ENCODE data around the gene MED22. TPM values are rescaled to one million over a fixed set of nuclear protein-coding genes. Genes with fewer than 3 reads are reported as not detected.
"Not testable (repeated sequence)": the region's sequence is repeated elsewhere in the genome, so short reads cannot be mapped to it uniquely, and the experiment has no call there.

Gene MED22
- total and polyA plus RNA-seq, 8 donors = 21.8 to 29.2 (median 26.3) TPM

- H3K4me3 ChIP-seq = no peak overlapping the region
- no peak overlapping the region for H3K27ac ChIP-seq
- no peaks in the 10 kb centered on the region for H3K27me3 ChIP-seq
- no peaks in the 10 kb centered on the region for H3K4me1 ChIP-seq
- H3K36me3 ChIP-seq = no peaks in the 10 kb centered on the region
- intact Hi-C loops (cut with DNase I) = no loop called here
- no peaks in the 10 kb centered on the region for H3K9me3 ChIP-seq
- DNase-seq (no peak), ATAC-seq (no peak)
- no peak for TF ChIP-seq CTCF (IDR thresholded peaks at IDR 0.05)
These were observed 34.7 kb upstream of the MED22 start for GRCh38 chr9:133382507-133383141.

- DNase-seq = peak in 1 of 4 donors; percentile 28
- Histone ChIP-seq H3K27ac (no peak overlapping the region), H3K4me1 (peaks cover 0 to 9% of the 10 kb centered on the region in 2 donors), H3K36me3 (no peaks in the 10 kb centered on the region), H3K4me3 (no peak overlapping the region), H3K27me3 (no peaks in the 10 kb centered on the region), H3K9me3 (no peaks in the 10 kb centered on the region)
- intact Hi-C loops (cut with DNase I) = no loop called here
- no peak for TF ChIP-seq CTCF (IDR thresholded peaks at IDR 0.05)
- no peak for ATAC-seq
These were observed 32.8 kb upstream of the MED22 start for GRCh38 chr9:133380734-133381133.

GRCh38 chr9:133379153-133380086 lies 31.5 kb upstream of the MED22 start:
- Histone ChIP-seq H3K4me1 (peaks cover 0 to 17% of the 10 kb centered on the region in 2 donors), H3K4me3 (no peak overlapping the region), H3K27ac (no peak overlapping the region), H3K9me3 (no peaks in the 10 kb centered on the region), H3K36me3 (no peaks in the 10 kb centered on the region), H3K27me3 (no peaks in the 10 kb centered on the region)
- ATAC-seq (no peak), DNase-seq (no peak)
- intact Hi-C loops (cut with DNase I) = no loop called here
- no peak for TF ChIP-seq CTCF (IDR thresholded peaks at IDR 0.05)

GRCh38 chr9:133378408-133378962 lies 30.6 kb upstream of the MED22 start:
- peaks cover 0 to 3% of the 10 kb centered on the region in 2 donors for H3K36me3 ChIP-seq
- no peak for ATAC-seq
- peaks cover 0 to 26% of the 10 kb centered on the region in 2 donors for H3K4me1 ChIP-seq
- no peaks in the 10 kb centered on the region for H3K27me3 ChIP-seq
- no peak for TF ChIP-seq CTCF (IDR thresholded peaks at IDR 0.05)
- intact Hi-C loops (cut with DNase I) = no loop called here
- DNase-seq = no peak
- H3K4me3 ChIP-seq = no peak overlapping the region
- no peaks in the 10 kb centered on the region for H3K9me3 ChIP-seq
- no peak overlapping the region for H3K27ac ChIP-seq

- TF ChIP-seq CTCF (IDR thresholded peaks at IDR 0.05) = no peak
- Histone ChIP-seq H3K4me1 (peaks cover 0 to 33% of the 10 kb centered on the region in 2 donors), H3K4me3 (no peak overlapping the region), H3K9me3 (no peaks in the 10 kb centered on the region), H3K27ac (no peak overlapping the region), H3K36me3 (peaks cover 0 to 10% of the 10 kb centered on the region in 2 donors), H3K27me3 (no peaks in the 10 kb centered on the region)
- ATAC-seq = no peak
- intact Hi-C loops (cut with DNase I) = no loop called here
- DNase-seq = no peak
These were observed 29.8 kb upstream of the MED22 start for GRCh38 chr9:133377721-133378216.

- H3K4me3 ChIP-seq; intact Hi-C loops (cut with DNase I); H3K27ac ChIP-seq; H3K27me3 ChIP-seq; ATAC-seq; H3K9me3 ChIP-seq: not testable (repeated sequence)
- Histone ChIP-seq H3K4me1 (peaks cover under 1 to 38% of the 10 kb centered on the region in 2 donors), H3K36me3 (peaks cover 0 to 15% of the 10 kb centered on the region in 2 donors)
- peak in 1 of 4 donors; percentile 62 for DNase-seq
These were observed 29.3 kb upstream of the MED22 start for GRCh38 chr9:133377280-133377679.
